ENCODE data around the gene GPR39. TPM values are rescaled to one million over a fixed set of nuclear protein-coding genes. Genes with fewer than 3 reads are reported as not detected.

Gene GPR39
- total RNA-seq, 2 experiments from 2014 or later: not detected

DNA sequence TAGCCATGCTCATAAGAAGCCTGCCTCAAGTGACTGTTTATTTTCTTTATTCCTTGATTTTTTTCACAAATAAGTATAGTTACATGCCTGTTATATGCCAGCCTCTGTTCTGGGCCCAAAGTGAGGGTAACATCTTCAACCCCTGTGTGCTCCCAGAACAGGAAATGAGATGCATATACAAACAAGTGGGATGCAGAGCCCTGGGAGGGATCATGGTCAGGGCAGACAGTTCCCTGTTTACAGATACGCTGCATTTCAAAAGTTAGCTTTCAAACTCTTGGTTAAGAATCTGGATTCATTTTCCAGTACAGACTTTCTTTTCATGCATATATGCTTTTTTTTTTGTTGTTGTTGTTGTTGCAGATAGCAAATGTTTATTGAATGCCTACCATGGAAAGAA is 24.4 kb downstream of the GPR39 start:
- H3K27ac Mint-ChIP-seq: no peak overlapping the region
- DNase-seq: no peak
- H3K9me3 Mint-ChIP-seq: no peaks in the 10 kb centered on the region
- no peaks in the 10 kb centered on the region for H3K36me3 Mint-ChIP-seq
- no peak overlapping the region for H3K4me3 Mint-ChIP-seq
- POLR2A ChIA-PET: no interaction called here
- no peak for ATAC-seq (ENCODE audit: low read depth)
- H3K27me3 Mint-ChIP-seq: no peaks in the 10 kb centered on the region
- no peaks in the 10 kb centered on the region for H3K4me1 Mint-ChIP-seq

DNA sequence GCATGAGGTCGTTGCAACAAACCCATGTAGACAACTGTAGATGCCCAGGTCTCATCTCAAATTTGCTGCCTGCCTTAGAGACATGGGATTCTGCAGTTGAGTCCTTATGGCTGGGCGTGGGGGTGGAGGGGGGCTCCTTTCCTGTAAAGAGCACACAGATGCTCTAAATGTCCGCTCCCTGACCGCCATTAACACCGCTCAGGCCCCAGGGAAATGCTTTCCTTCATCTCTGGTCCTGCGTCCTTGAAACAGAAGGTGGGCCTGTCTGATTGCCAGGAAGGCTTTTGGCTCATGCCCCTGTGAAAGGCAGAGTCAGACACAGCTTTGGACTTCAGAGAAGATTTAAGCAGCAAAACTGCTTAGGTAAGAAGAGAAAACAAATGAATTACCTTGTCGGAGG is 25.7 kb downstream of the GPR39 start:
- Mint-ChIP-seq H3K27me3 (no peaks in the 10 kb centered on the region), H3K36me3 (no peaks in the 10 kb centered on the region), H3K27ac (no peak overlapping the region), H3K9me3 (no peaks in the 10 kb centered on the region), H3K4me3 (no peak overlapping the region), H3K4me1 (no peaks in the 10 kb centered on the region)
- ATAC-seq (ENCODE audit: low read depth) (no peak), DNase-seq (no peak)
- POLR2A ChIA-PET: no interaction called here

GRCh38 chr2:132443106-132443505 is 26.5 kb downstream of the GPR39 start:
- no peaks in the 10 kb centered on the region for H3K27me3 Mint-ChIP-seq
- no peaks in the 10 kb centered on the region for H3K36me3 Mint-ChIP-seq
- no peaks in the 10 kb centered on the region for H3K9me3 Mint-ChIP-seq
- DNase-seq (no peak), ATAC-seq (ENCODE audit: low read depth) (no peak)
- H3K4me1 Mint-ChIP-seq: no peaks in the 10 kb centered on the region
- POLR2A ChIA-PET: no interaction called here
- no peak overlapping the region for H3K27ac Mint-ChIP-seq
- no peak overlapping the region for H3K4me3 Mint-ChIP-seq

- H3K36me3 Mint-ChIP-seq: no peaks in the 10 kb centered on the region
These were observed 29.8 kb downstream of the GPR39 start for GRCh38 chr2:132446444-132446843.

GRCh38 chr2:132448331-132448730 is 31.7 kb downstream of the GPR39 start:
- H3K4me1 Mint-ChIP-seq: no peaks in the 10 kb centered on the region
- no peak overlapping the region for H3K27ac Mint-ChIP-seq
- no peaks in the 10 kb centered on the region for H3K27me3 Mint-ChIP-seq
- POLR2A ChIA-PET: no interaction called here
- peaks cover 4% of the 10 kb centered on the region for H3K9me3 Mint-ChIP-seq
- DNase-seq (no peak), ATAC-seq (ENCODE audit: low read depth) (no peak)
- no peaks in the 10 kb centered on the region for H3K36me3 Mint-ChIP-seq
- no peak overlapping the region for H3K4me3 Mint-ChIP-seq

More at GRCh38 chr2:132446444-132446843, 29.8 kb downstream of the GPR39 start:
- ATAC-seq (ENCODE audit: low read depth): no peak
- Mint-ChIP-seq H3K27ac (no peak overlapping the region), H3K27me3 (no peaks in the 10 kb centered on the region), H3K4me1 (no peaks in the 10 kb centered on the region), H3K4me3 (no peak overlapping the region), H3K9me3 (peaks cover 2% of the 10 kb centered on the region)
- POLR2A ChIA-PET: no interaction called here
- DNase-seq: no peak

DNA sequence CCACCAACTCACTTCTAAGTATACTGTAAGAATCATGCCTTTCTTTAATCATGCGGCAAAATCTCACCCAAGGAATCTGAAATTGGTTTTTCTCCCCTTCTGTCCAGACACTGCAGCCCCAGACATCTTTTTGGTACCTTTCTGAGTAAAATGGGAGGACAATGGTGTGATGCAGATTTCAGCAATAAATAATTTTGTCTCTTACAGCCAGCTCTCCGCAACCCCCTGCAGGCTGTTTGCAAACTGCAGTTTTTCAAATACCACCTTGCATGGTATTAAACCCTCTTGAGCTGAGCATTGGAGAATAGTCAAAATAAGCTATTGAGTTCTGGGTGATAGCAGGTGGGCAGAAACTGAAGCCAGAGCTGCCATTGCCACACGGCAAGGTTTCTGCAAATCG is 32.2 kb downstream of the GPR39 start:
- no peaks in the 10 kb centered on the region for H3K4me1 Mint-ChIP-seq
- no peaks in the 10 kb centered on the region for H3K36me3 Mint-ChIP-seq
- POLR2A ChIA-PET: no interaction called here
- DNase-seq (no peak), ATAC-seq (ENCODE audit: low read depth) (no peak)
- no peak overlapping the region for H3K4me3 Mint-ChIP-seq
- H3K27me3 Mint-ChIP-seq: no peaks in the 10 kb centered on the region
- peaks cover 4% of the 10 kb centered on the region for H3K9me3 Mint-ChIP-seq
- no peak overlapping the region for H3K27ac Mint-ChIP-seq

DNA sequence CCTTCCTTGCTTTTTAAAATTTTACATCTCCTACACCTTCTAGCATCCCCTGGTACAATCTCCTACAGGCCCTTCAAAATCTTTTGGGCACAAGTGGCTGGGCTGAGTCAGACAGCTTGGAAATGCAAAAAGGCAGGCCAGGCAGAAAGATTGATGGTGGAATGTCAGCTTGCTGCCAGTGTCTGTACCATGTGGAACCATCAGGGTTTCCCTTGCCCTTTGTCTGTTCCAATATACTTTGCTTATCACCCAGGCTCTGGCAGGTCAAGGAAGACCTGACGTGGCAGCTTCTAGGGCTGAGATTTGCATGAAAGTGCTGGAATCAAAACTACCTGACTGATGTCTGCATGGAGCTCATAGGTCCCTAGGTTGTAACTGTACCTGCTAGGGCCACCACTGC is 33.3 kb downstream of the GPR39 start:
- Mint-ChIP-seq H3K9me3 (peaks cover 4% of the 10 kb centered on the region), H3K27me3 (no peaks in the 10 kb centered on the region), H3K36me3 (no peaks in the 10 kb centered on the region), H3K4me3 (no peak overlapping the region), H3K4me1 (no peaks in the 10 kb centered on the region), H3K27ac (no peak overlapping the region)
- ATAC-seq (ENCODE audit: low read depth) (no peak), DNase-seq (no peak)
- POLR2A ChIA-PET: no interaction called here

- no peaks in the 10 kb centered on the region for H3K27me3 Mint-ChIP-seq
- H3K4me3 Mint-ChIP-seq: no peak overlapping the region
- ATAC-seq (ENCODE audit: low read depth) (no peak), DNase-seq (no peak)
- no peaks in the 10 kb centered on the region for H3K36me3 Mint-ChIP-seq
- H3K9me3 Mint-ChIP-seq: peaks cover 12% of the 10 kb centered on the region
- POLR2A ChIA-PET: no interaction called here
- H3K4me1 Mint-ChIP-seq: no peaks in the 10 kb centered on the region
- H3K27ac Mint-ChIP-seq: no peak overlapping the region
These were observed 44.2 kb downstream of the GPR39 start for GRCh38 chr2:132460781-132461180.

DNA sequence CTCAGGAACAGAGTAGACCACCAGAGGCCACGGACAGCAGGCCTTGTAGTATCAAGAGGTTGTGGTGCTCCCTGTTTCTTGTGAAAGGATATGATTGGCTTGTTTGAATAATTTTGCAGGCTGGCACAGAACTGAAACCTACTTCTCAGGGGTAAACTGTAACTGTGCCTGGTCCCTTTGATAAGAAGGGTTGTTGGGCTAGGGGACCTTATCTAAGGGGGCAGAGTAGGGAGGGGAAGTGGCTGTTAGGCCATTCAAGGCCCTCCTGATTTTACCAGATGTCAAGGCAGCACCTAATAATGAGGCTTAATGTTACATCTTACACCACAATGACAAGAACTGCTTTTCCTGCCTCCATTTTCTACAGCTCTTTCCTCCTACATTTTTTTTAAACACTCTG is 45.6 kb downstream of the GPR39 start:
- no peaks in the 10 kb centered on the region for H3K4me1 Mint-ChIP-seq
- H3K27me3 Mint-ChIP-seq: no peaks in the 10 kb centered on the region
- ATAC-seq (ENCODE audit: low read depth): no peak
- H3K9me3 Mint-ChIP-seq: peaks cover 17% of the 10 kb centered on the region
- no peak overlapping the region for H3K4me3 Mint-ChIP-seq
- no peak for DNase-seq
- POLR2A ChIA-PET: no interaction called here
- no peak overlapping the region for H3K27ac Mint-ChIP-seq
- H3K36me3 Mint-ChIP-seq: no peaks in the 10 kb centered on the region

GRCh38 chr2:132463719-132464118 is 47.1 kb downstream of the GPR39 start:
- Mint-ChIP-seq H3K27me3 (no peaks in the 10 kb centered on the region), H3K27ac (no peak overlapping the region), H3K4me3 (no peak overlapping the region), H3K36me3 (no peaks in the 10 kb centered on the region), H3K4me1 (no peaks in the 10 kb centered on the region), H3K9me3 (peaks cover 16% of the 10 kb centered on the region)
- POLR2A ChIA-PET: no interaction called here
- DNase-seq (no peak), ATAC-seq (ENCODE audit: low read depth) (no peak)

- Mint-ChIP-seq H3K4me3 (no peak overlapping the region), H3K36me3 (no peaks in the 10 kb centered on the region), H3K9me3 (peaks cover 16% of the 10 kb centered on the region), H3K4me1 (no peaks in the 10 kb centered on the region), H3K27me3 (no peaks in the 10 kb centered on the region), H3K27ac (no peak overlapping the region)
- ATAC-seq (ENCODE audit: low read depth) (no peak), DNase-seq (no peak)
- POLR2A ChIA-PET: no interaction called here
These were observed 49.3 kb downstream of the GPR39 start for GRCh38 chr2:132465917-132466316.

DNA sequence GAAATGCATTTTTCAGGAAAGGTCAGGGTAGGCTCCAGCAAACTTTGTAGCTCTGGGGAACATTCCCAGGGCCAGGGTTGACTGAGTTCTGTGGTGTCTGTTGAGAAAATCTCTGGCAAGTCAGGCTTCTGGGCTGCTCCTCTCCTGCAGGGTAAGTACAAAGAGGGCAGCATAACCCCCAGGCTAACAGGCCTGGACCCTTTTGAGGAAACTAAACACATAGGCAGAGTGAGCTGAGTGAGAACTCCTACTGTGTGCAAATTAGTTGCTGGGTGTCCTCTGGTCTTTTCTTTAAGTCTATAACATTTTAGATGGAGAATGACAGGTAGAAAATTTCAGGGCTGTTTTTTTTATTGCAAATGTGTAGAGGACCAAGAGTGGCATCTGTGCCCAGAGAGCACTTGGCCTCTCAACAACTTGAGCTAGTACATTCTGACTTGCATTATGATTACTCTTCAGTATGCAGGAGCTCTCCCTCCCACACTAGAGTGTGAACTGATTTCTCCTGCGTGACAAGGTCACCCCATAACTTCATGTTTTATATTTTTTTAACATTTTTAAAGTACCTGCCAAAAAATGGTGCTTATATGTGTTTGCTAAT is 49.9 kb downstream of the GPR39 start:
- no peak for DNase-seq
- Mint-ChIP-seq H3K36me3 (no peaks in the 10 kb centered on the region), H3K4me3 (no peak overlapping the region), H3K27ac (no peak overlapping the region), H3K9me3 (peaks cover 18% of the 10 kb centered on the region), H3K27me3 (no peaks in the 10 kb centered on the region), H3K4me1 (no peaks in the 10 kb centered on the region)
- POLR2A ChIA-PET: no interaction called here
- no peak for ATAC-seq (ENCODE audit: low read depth)

DNA sequence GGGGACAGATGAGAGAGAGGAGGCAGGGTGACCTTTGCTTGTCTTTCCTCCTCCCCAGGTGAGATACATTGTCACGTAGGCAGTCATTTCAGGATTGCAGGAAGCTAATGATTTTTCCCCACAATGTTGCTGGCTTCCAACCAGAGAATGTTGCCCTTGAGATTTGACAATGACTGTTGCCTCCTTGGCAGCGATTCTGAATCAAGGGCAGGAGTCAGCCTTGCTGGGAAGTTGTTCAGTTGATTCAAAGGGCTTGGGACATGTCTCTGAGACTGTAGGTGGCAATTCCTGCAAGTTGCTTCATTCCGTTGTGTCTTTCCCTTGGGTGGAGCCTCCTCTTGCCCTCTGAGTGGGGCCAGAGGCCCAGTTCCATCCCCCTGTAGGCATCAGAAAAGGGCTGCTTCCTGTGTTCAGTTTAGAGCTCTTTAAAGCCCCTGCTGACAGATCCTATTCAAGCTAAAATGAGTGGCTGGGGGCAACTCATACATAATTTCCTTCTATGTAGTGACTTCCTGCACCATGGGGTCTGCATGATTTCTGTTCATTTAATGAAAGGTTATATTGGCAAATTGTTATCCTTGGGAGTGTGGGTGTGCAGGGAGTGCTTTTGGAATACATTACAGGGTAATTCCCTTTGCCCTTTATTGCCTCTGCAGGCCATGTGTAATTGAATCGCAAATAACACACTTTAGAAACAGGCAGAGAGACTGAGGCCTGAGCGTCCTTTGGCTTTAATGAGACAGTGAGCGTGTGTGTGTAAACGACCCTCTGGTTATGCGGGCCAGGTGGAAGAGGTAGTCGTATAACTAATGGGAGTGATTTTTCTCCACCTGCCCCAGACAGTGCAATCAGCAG is 52.4 kb downstream of the GPR39 start:
- H3K4me3 Mint-ChIP-seq: no peak overlapping the region
- no peaks in the 10 kb centered on the region for H3K4me1 Mint-ChIP-seq
- H3K27ac Mint-ChIP-seq: no peak overlapping the region
- peaks cover 16% of the 10 kb centered on the region for H3K9me3 Mint-ChIP-seq
- DNase-seq: no peak
- ATAC-seq (ENCODE audit: low read depth): no peak
- POLR2A ChIA-PET: no interaction called here
- no peaks in the 10 kb centered on the region for H3K36me3 Mint-ChIP-seq
- H3K27me3 Mint-ChIP-seq: no peaks in the 10 kb centered on the region

- POLR2A ChIA-PET: no interaction called here
- DNase-seq (no peak), ATAC-seq (ENCODE audit: low read depth) (no peak)
- Mint-ChIP-seq H3K27ac (no peak overlapping the region), H3K4me3 (no peak overlapping the region), H3K9me3 (peaks cover 13% of the 10 kb centered on the region), H3K36me3 (no peaks in the 10 kb centered on the region), H3K27me3 (no peaks in the 10 kb centered on the region), H3K4me1 (no peaks in the 10 kb centered on the region)
These were observed 54.1 kb downstream of the GPR39 start for GRCh38 chr2:132470746-132471145.

Data from activated naive CD8-positive, alpha-beta T cell treated with anti-CD3 and anti-CD28 coated beads, Interleukin-2, amount 10 ng/mL, durations not matched to agents 7 days and 5 days (primary cell).